Activated CD4-positive, alpha-beta memory T cell treated with anti-CD3 and anti-CD28 coated beads, Interleukin-2, amount 10 ng/mL, durations not matched to agents 7 days and 5 days (primary cell): ENCODE results near the gene IER3. TPM values are rescaled to one million over a fixed set of nuclear protein-coding genes. Genes with fewer than 3 reads are reported as not detected.

Experiments used
- CTCF ChIA-PET: fragments of 350-600 bp; sonication (Branson Sonifier 250); formaldehyde crosslinking; loops from one replicate; lab custom pipeline; 2021; ENCODE audit warnings: antibody characterized with exemption, inconsistent platforms; lab: Charles Lee
- POLR2A ChIA-PET: fragments of 350-600 bp; sonication (Branson Sonifier 250); formaldehyde crosslinking; loops from one replicate; lab custom pipeline; 2021; ENCODE audit warnings: antibody characterized with exemption; lab: Charles Lee
- DNase-seq: peaks from one replicate; pipeline ENCODE4 v3.0.0-alpha.2; 2020
- H3K27ac Mint-ChIP-seq: one replicate; pipeline ENCODE4 v1.8.0; 2021; ENCODE audit warnings: mild to moderate bottlenecking, mixed read lengths
- H3K27me3 Mint-ChIP-seq: one replicate; pipeline ENCODE4 v1.8.0; 2021; ENCODE audit warnings: mixed read lengths
- H3K36me3 Mint-ChIP-seq: one replicate; pipeline ENCODE4 v1.8.0; 2021; ENCODE audit warnings: low read depth, mixed read lengths
- H3K4me1 Mint-ChIP-seq: one replicate; pipeline ENCODE4 v1.8.0; 2021; ENCODE audit warnings: mixed read lengths
- H3K4me3 Mint-ChIP-seq: one replicate; pipeline ENCODE4 v1.8.0; 2021; ENCODE audit warnings: mild to moderate bottlenecking, mixed read lengths
- H3K9me3 Mint-ChIP-seq: one replicate; pipeline ENCODE4 v1.8.0; 2021; ENCODE audit warnings: mixed read lengths
- total RNA-seq, 2 experiments: library from RNA; stranded (reverse); gene quantifications; one replicate each; pipeline ENCODE4 v1.2.3, GENCODE V29; 2021

IER3 gene
- total RNA-seq, 2 experiments from 2014 or later: 11.2 to 13.1 TPM

- Mint-ChIP-seq H3K36me3 (peaks cover 62% of the 10 kb centered on the region), H3K4me1 (peaks cover 79% of the 10 kb centered on the region), H3K9me3 (no peaks in the 10 kb centered on the region), H3K27me3 (peaks cover 2% of the 10 kb centered on the region), H3K4me3 (peak overlapping the region; percentile 92), H3K27ac (peak overlapping the region; percentile 82)
- CTCF ChIA-PET: interaction anchor here (1.4 to 25.8 kb wide), 2 partner anchors 63 to 88 kb away, joined by 3 to 626 read pairs; partner anchors contain the start of gene DHX16
- POLR2A ChIA-PET: interaction anchor here (0.9 to 2.3 kb wide), 9 partner anchors 8 to 173 kb away, joined by 3 to 9 read pairs (median 4); partner anchors contain the start of genes MDC1 and VARS2
- no peak for DNase-seq
Observed at GRCh38 chr6:30741063-30741779, 3.1 kb downstream of the IER3 start.

GRCh38 chr6:30740540-30740870 lies 3.8 kb downstream of the IER3 start:
- Mint-ChIP-seq H3K27me3 (peaks cover 2% of the 10 kb centered on the region), H3K27ac (no peak overlapping the region), H3K9me3 (no peaks in the 10 kb centered on the region), H3K4me3 (peak overlapping the region; percentile 42), H3K4me1 (peaks cover 86% of the 10 kb centered on the region), H3K36me3 (peaks cover 69% of the 10 kb centered on the region)
- DNase-seq: no peak
- POLR2A ChIA-PET: interaction anchor here (1.8 to 2.3 kb wide), 2 partner anchors 10 to 82 kb away, joined by 5 to 9 read pairs; no protein-coding TSS in a partner anchor
- CTCF ChIA-PET: interaction anchor here (25.8 kb wide), 1 partner anchor 62 kb away, joined by 626 read pairs; the partner anchor contains the start of gene DHX16

- Mint-ChIP-seq H3K4me3 (no peak overlapping the region), H3K36me3 (peaks cover 79% of the 10 kb centered on the region), H3K27ac (no peak overlapping the region), H3K4me1 (peaks cover 76% of the 10 kb centered on the region), H3K27me3 (no peaks in the 10 kb centered on the region), H3K9me3 (no peaks in the 10 kb centered on the region)
- ChIA-PET CTCF (interaction anchor here (0.8 to 25.8 kb wide), 5 partner anchors 48 to 197 kb away, joined by 3 to 626 read pairs (median 5); partner anchors contain the start of gene DHX16), POLR2A (interaction anchor here (0.9 to 5.2 kb wide), 10 partner anchors 20 to 174 kb away, joined by 3 to 23 read pairs (median 3); partner anchors contain the start of genes DDR1, MDC1 and MRPS18B)
- DNase-seq: no peak
Observed at GRCh38 chr6:30738532-30738931, 5.8 kb downstream of the IER3 start.

GRCh38 chr6:30735668-30736314 lies 8.6 kb downstream of the IER3 start:
- ChIA-PET CTCF (interaction anchor here (1.0 to 25.8 kb wide), 5 partner anchors 13 to 351 kb away, joined by 3 to 626 read pairs (median 4); partner anchors contain the start of gene DHX16), POLR2A (interaction anchor here (1.0 to 5.2 kb wide), 8 partner anchors 10 to 135 kb away, joined by 3 to 23 read pairs (median 7); partner anchors contain the start of genes MDC1 and MRPS18B)
- Mint-ChIP-seq H3K36me3 (peaks cover 74% of the 10 kb centered on the region), H3K27me3 (no peaks in the 10 kb centered on the region), H3K9me3 (no peaks in the 10 kb centered on the region), H3K4me3 (peak overlapping the region; percentile 48), H3K27ac (peak overlapping the region; percentile 48), H3K4me1 (peaks cover 75% of the 10 kb centered on the region)
- no peak for DNase-seq

GRCh38 chr6:30732237-30732943 lies 12.0 kb downstream of the IER3 start:
- Mint-ChIP-seq H3K9me3 (no peaks in the 10 kb centered on the region), H3K27me3 (no peaks in the 10 kb centered on the region), H3K4me1 (peaks cover 54% of the 10 kb centered on the region), H3K27ac (no peak overlapping the region), H3K36me3 (peaks cover 59% of the 10 kb centered on the region), H3K4me3 (no peak overlapping the region)
- POLR2A ChIA-PET: interaction anchor here (1.0 to 3.3 kb wide), 6 partner anchors 9 to 190 kb away, joined by 3 to 32 read pairs (median 4); partner anchors contain the start of genes MDC1 and TUBB
- DNase-seq: no peak
- CTCF ChIA-PET: interaction anchor here (1.3 to 25.8 kb wide), 14 partner anchors 10 to 355 kb away, joined by 3 to 626 read pairs (median 10); partner anchors contain the start of gene DHX16

GRCh38 chr6:30730601-30731435 lies 13.5 kb downstream of the IER3 start:
- no peaks in the 10 kb centered on the region for H3K27me3 Mint-ChIP-seq
- peak overlapping the region; percentile 35 for H3K4me3 Mint-ChIP-seq
- DNase-seq: peak; percentile 90
- CTCF ChIA-PET: interaction anchor here (0.6 to 25.8 kb wide), 57 partner anchors 9 to 361 kb away, joined by 3 to 626 read pairs (median 5); partner anchors contain the start of genes ABCF1, ATAT1, C6orf136 and DHX16
- H3K27ac Mint-ChIP-seq: peak overlapping the region; percentile 55
- POLR2A ChIA-PET: interaction anchor here (0.6 to 16.4 kb wide), 26 partner anchors 9 to 249 kb away, joined by 3 to 561 read pairs (median 5); partner anchors contain the start of genes DHX16, IER3, MDC1 and MRPS18B
- no peaks in the 10 kb centered on the region for H3K9me3 Mint-ChIP-seq
- H3K36me3 Mint-ChIP-seq: peaks cover 54% of the 10 kb centered on the region
- H3K4me1 Mint-ChIP-seq: peaks cover 44% of the 10 kb centered on the region

GRCh38 chr6:30727920-30728553 lies 16.3 kb downstream of the IER3 start:
- Mint-ChIP-seq H3K27ac (peak overlapping the region; percentile 44), H3K9me3 (no peaks in the 10 kb centered on the region), H3K4me3 (no peak overlapping the region), H3K27me3 (no peaks in the 10 kb centered on the region), H3K36me3 (peaks cover 67% of the 10 kb centered on the region), H3K4me1 (peaks cover 61% of the 10 kb centered on the region)
- ChIA-PET CTCF (interaction anchor here (1.5 to 25.8 kb wide), 2 partner anchors 50 to 246 kb away, joined by 5 to 626 read pairs; partner anchors contain the start of gene DHX16), POLR2A (interaction anchor here (0.6 to 16.4 kb wide), 6 partner anchors 9 to 85 kb away, joined by 3 to 561 read pairs (median 6); partner anchors contain the start of genes DHX16 and MDC1)
- DNase-seq: no peak

GRCh38 chr6:30726506-30727413 lies 17.6 kb downstream of the IER3 start:
- Mint-ChIP-seq H3K4me1 (peaks cover 56% of the 10 kb centered on the region), H3K27ac (peak overlapping the region; percentile 29), H3K36me3 (peaks cover 70% of the 10 kb centered on the region), H3K9me3 (no peaks in the 10 kb centered on the region), H3K27me3 (no peaks in the 10 kb centered on the region), H3K4me3 (no peak overlapping the region)
- ChIA-PET POLR2A (interaction anchor here (1.1 to 16.4 kb wide), 10 partner anchors 9 to 114 kb away, joined by 3 to 561 read pairs (median 5); partner anchors contain the start of genes DHX16, IER3, MDC1 and MRPS18B), CTCF (interaction anchor here (25.8 kb wide), 1 partner anchor 48 kb away, joined by 626 read pairs; the partner anchor contains the start of gene DHX16)
- no peak for DNase-seq

- DNase-seq: no peak
- Mint-ChIP-seq H3K4me3 (no peak overlapping the region), H3K36me3 (peaks cover 77% of the 10 kb centered on the region), H3K4me1 (peaks cover 50% of the 10 kb centered on the region), H3K27ac (peak overlapping the region; percentile 61), H3K9me3 (no peaks in the 10 kb centered on the region), H3K27me3 (no peaks in the 10 kb centered on the region)
- ChIA-PET POLR2A (interaction anchor here (1.1 to 16.4 kb wide), 8 partner anchors 9 to 113 kb away, joined by 3 to 561 read pairs (median 6); partner anchors contain the start of genes DHX16, IER3 and MDC1), CTCF (interaction anchor here (25.8 kb wide), 1 partner anchor 47 kb away, joined by 626 read pairs; the partner anchor contains the start of gene DHX16)
Observed at GRCh38 chr6:30725713-30726505, 18.4 kb downstream of the IER3 start.
